HFF-Myc (cell line): ENCODE data around the gene ELAPOR1.

Source experiments
- DNase-seq: peaks from one replicate; pipeline ENCODE4 v3.0.0-alpha.2; 2011; ENCODE audit warnings: low read depth; ENCODE audit errors: extremely low read depth
- H3K4me3 ChIP-seq: replicated peaks from 2 replicates; pipeline ENCODE4 v1.5.1; 2011; ENCODE audit warnings: low read depth, mild to moderate bottlenecking, control low read depth, low read length
- TF ChIP-seq, protein P1 (sequence below): IDR thresholded peaks from 2 replicates; pipeline ENCODE4 v1.5.1; 2012; ENCODE audit warnings: mild to moderate bottlenecking, low read depth, low read length, control low read depth; ENCODE audit errors: missing control alignments

Gene ELAPOR1

DNA sequence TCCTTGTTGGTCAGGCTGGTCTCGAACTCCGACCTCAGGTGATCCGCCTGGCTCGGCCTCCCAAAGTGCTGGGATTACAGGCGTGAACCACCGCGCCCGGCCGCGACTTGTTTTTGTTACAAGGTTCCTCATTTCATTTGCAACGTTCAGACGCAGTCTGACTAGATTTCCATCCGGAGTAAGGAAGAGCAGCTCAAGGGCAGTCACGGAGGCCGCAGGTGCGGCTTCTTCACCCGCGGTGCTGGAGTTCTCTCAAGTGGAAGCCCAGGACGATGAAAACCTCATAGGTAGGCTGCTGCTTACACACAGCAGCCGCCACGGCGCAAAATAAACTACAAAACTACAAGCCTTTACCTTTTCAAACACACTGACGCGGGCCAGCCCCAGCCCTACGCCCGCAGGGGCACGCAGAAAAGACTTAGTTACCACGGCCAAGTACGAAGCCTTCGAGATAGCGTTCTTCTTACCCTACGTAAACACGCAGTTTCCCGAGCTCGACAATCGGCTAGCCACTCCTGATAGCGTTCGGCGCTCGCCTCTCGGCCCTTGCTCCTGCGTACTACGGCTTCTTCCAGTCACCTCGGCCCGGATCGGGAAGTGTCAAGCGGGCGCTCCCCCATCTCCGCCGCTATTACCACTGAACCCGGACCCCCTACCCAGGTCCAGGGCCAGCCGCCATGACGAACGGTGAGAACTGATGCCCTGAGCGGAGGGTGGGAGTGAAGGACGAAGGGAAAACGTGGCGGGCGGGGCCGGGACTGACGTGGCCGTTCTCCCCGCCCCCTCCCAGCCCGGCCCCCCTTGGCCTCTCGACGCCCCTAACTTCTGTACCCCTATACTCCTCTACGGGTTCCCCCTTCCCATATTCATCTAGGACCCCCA, 23.5 kb upstream of the ELAPOR1 start, which contains the start of gene TMEM167B:
Gene TMEM167B (plus strand): TSS at position 569 of the 882 bp plus-strand sequence. CDS start 109 bp downstream, at position 678.
- peak within 1 kb of the TSS; percentile 63 for H3K4me3 ChIP-seq
- DNase-seq = peak; percentile 76
- TF ChIP-seq, protein P1, sequence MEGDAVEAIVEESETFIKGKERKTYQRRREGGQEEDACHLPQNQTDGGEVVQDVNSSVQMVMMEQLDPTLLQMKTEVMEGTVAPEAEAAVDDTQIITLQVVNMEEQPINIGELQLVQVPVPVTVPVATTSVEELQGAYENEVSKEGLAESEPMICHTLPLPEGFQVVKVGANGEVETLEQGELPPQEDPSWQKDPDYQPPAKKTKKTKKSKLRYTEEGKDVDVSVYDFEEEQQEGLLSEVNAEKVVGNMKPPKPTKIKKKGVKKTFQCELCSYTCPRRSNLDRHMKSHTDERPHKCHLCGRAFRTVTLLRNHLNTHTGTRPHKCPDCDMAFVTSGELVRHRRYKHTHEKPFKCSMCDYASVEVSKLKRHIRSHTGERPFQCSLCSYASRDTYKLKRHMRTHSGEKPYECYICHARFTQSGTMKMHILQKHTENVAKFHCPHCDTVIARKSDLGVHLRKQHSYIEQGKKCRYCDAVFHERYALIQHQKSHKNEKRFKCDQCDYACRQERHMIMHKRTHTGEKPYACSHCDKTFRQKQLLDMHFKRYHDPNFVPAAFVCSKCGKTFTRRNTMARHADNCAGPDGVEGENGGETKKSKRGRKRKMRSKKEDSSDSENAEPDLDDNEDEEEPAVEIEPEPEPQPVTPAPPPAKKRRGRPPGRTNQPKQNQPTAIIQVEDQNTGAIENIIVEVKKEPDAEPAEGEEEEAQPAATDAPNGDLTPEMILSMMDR = no peak

GRCh38 chr1:109091078-109091838, 22.7 kb upstream of the ELAPOR1 start:
- peak overlapping the region; percentile 63 for H3K4me3 ChIP-seq
- TF ChIP-seq, protein P1 = no peak
- no peak for DNase-seq

DNA sequence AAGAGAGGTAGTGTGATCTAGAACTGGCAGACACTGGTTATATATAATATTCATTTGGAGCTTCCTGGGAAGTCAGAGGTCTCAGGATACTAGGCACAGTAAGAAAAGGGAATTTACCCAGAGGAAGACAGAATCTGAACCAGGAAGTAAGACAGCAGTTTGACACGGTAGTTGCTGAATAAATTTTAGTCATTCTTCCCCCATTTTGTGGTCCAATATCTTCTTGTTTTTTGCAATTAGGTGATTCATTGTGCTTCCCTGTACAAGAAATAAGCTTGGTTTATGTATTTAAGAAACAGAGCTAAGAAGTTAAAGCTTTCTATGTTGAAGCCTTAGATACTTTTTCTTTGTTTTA, 22.1 kb upstream of the ELAPOR1 start:
- TF ChIP-seq, protein P1 = no peak
- H3K4me3 ChIP-seq = peak overlapping the region; percentile 63
- no peak for DNase-seq

GRCh38 chr1:109094377-109094803, 19.5 kb upstream of the ELAPOR1 start:
- no peak overlapping the region for H3K4me3 ChIP-seq
- TF ChIP-seq, protein P1 = no peak
- no peak for DNase-seq

- no peak overlapping the region for H3K4me3 ChIP-seq
- DNase-seq = no peak
- TF ChIP-seq, protein P1 = no peak
Measured at GRCh38 chr1:109094871-109095270, 19.0 kb upstream of the ELAPOR1 start.

DNA sequence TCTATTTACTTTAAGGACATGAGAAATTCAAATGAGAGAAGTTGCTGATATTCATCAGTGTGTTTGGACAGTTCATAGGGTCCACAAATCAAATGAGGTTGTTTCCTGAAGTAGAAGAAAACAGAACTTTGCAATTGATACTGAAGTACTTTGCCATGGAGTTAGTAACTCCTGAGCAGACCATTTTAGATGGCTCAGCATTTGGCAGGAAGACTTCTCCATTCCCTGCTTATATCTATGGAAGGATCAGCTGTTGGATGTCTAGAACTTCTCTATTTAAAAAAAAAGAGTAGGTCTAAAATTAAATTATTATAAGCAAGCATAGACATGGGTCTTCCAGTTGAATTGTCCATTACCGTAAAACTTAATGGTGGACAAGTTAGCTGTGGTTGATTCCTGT, 18.3 kb upstream of the ELAPOR1 start:
- TF ChIP-seq, protein P1 = no peak
- no peak for DNase-seq
- H3K4me3 ChIP-seq = no peak overlapping the region
